GDM1 (cell line): ENCODE measurements around the gene SCIN.
"Not testable (repeated sequence)": the region's sequence is repeated elsewhere in the genome, so short reads cannot be mapped to it uniquely, and the experiment has no call there.

Experiments
- DNase-seq: peaks from one replicate; lab custom pipeline; 2025; lab: John Stamatoyannopoulos, UW

Gene SCIN

GRCh38 chr7:12570534-12571461, at the start of gene SCIN:
SCIN (plus strand) TSS chr7:12570720; CDS start chr7:12570787, 67 bp downstream.
- no peak for DNase-seq

DNA sequence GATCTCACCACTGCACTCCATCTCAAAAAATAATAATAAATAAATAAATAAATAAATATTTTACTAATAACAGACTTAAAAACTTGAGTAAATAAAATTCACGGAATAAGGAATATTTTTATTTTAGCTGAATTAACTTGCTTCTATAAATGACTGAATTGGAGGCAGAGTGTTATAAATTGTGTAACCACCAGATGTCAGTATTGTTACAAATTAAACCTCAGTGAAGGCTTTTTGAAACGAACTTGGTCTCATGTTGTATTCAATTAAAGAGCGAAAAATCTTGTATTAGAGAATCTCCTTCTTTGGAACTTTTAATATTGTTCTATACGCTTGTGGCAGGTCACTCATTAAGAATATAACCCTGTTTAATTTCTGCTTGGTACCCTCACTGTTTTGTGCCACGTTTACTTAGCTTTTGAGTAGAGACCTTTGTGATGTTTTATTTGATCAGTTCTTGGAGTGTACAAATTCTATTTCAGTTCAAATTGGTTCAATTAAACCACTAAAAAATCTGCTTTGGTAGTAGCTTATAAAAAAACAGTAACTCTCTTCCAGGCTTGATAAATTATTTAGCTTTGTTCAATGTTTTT, 45.6 kb upstream of the SCIN start:
- no peak for DNase-seq

- not testable (repeated sequence) for DNase-seq
These were observed 43.8 kb upstream of the SCIN start for GRCh38 chr7:12526693-12527092.

DNA sequence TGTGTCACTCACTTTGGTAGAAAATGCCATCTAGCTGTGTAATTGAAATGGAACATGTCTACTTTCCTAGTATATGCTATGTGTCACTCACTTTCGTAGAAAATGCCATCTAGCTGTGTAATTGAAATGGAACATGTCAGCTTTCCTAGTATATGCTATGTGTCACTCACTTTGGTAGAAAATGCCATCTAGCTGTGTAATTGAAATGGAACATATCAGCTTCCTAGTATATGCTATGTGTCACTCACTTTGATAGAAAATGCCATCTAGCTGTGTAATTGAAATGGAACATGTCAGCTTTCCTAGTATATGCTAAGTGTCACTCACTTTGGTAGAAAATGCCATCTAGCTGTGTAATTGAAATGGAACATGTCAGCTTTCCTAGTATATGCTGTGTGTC, 42.9 kb upstream of the SCIN start:
- not testable (repeated sequence) for DNase-seq

- DNase-seq = no peak
These were observed 40.4 kb upstream of the SCIN start for GRCh38 chr7:12529971-12530710.

DNA sequence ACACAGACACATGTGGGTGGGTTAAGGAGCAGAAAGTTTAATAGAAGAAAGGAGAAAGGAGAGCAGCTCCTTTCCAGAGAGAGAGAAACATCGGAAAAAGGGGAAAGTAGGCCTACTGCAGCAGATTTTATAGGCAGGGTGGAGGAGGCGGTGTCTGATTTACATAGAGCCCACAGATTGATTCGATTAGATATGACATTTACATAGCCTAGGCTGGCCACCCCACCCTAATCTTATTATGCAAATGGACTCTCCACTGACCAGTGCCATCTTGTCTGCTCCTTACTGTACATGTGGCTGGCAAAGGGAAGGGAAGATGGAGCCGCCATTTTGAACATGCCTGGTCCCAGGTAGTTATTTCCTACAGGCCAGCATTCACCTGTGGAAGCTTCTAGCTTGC, 38.7 kb upstream of the SCIN start:
- DNase-seq = no peak

DNA sequence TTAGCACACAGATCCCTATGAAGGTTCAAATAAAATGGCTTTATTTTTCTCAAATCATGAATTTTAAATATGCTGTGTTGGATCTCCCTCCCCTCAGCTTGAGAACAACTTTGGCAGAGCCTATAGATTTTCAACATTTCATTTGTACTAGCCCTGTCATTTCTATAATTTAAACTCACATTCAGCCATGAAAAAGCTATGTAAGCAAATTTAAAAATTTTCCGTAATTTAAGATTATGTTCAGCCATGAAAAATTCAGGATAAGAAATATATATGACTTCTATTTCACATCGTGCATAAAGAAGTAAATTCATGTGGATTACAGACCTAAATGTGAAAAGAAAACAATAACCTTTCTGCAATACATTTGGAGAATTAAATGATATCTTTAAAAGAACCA, 36.5 kb upstream of the SCIN start:
- DNase-seq = no peak

GRCh38 chr7:12539681-12540080, 30.8 kb upstream of the SCIN start:
- no peak for DNase-seq

DNA sequence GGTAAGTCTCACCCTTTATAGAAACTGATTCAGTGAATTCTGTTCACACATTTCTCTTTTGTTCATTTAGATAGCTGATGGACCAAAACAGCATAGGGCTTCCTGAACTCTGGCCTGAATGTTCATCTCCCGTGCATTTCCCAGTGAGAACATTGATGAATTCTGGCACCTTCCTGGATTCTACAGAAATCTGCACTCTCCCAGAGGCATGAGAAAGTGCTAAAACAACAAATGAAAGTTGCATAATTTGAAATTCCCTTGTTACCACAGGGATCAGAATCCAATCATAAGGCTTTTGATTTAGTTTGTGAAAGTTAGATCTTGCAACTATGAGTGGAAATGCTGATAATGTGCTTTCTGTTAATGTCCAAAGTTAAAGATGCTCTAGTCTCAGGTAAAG, 29.7 kb upstream of the SCIN start:
- DNase-seq = no peak

DNA sequence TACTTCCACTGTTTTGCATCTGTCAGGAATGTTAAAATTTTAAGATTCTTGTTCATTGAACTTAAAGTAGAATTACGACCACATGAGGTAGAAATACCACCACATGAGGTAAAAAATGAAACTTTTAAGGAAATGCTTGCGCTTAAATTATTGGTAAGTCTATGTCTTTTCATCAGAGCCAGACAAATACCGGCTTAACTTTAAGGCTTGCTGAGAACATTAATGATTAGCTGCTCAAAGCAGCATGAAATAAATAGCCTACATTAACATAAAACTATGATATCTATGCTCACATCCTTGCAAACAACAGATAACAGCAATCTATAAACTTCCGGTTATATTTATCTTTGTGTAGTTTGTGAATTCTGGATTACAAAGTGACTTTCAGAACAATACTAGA, 26.9 kb upstream of the SCIN start:
- DNase-seq = no peak

GRCh38 chr7:12549106-12549505, 21.4 kb upstream of the SCIN start:
- no peak for DNase-seq

- no peak for DNase-seq
These were observed 19.6 kb upstream of the SCIN start for GRCh38 chr7:12550956-12551355.

DNA sequence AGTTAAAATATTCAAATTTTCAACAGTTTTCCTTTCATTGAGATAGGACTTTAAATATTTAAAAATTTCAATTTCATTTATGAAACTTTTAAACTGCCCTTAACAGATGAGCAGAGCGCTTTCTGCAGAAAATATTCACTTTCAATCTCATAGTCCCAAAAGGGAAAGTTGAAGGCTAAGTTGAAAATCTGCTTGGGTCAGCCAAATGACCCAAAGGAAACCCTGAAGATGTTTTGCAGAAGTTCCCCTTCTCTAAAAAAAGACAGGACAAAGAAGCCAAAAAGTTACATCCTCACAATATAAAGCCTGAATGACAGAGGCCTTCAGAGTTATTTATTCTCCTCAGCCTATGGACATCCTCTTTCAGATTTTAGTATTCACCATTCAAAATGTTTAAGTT, 17.6 kb upstream of the SCIN start:
- DNase-seq = no peak

DNA sequence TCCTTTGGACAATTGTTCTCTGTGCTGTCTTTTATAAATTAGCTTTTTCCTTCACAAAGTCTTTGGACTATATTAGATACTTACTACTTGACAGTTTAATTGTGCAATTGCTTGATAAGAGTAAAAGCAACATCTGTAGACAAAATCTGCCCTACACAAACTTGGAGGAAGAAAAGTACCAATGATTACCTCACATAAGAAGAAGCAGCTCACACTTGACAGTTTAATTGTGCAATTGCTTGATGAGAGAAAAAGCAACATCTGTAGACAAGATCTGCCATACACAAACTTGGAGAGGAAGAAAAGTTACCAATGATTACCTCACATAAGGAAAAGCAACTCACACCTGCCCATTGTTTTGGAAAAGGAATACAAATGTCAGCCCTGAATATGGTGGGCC, 17.1 kb upstream of the SCIN start:
- no peak for DNase-seq

DNA sequence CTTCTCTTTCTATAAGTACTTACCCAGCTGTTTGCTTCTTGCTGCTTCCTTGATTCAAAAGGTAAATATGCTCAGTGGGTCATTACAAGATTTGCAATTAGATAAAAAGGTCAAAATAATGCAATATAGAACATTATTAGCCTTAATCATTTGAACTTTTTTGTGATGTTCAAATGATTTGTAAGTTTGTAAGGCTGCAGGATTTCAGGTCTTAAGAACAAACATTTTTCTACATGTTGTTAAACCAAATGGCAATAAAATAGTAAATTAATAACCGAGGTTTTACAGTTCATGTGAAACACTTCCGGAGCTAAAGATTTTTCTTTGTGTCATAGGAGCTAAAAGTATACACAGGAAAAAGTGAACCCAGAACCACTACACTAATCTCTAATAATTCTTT, 16.2 kb upstream of the SCIN start:
- DNase-seq = no peak

GRCh38 chr7:12554872-12555271, 15.6 kb upstream of the SCIN start:
- DNase-seq = no peak

DNA sequence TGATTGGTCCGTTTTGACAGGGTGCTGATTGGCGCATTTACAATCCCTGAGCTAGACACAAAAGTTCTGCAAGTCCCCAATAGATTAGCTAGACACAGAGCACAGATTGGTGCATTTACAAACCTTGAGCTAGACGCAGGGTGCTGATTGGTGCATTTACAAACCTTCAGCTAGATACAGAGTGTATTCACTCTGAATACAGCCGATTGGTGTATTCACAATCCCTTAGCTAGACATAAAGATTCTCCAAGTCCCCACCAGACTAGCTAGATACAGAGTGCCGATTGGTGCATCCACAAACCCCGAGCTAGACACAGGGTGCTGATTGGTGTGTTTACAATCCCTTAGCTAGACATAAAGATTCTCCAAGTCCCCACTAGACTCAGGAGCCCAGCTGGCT, 14.8 kb upstream of the SCIN start:
- not testable (repeated sequence) for DNase-seq

- DNase-seq = not testable (repeated sequence)
These were observed 14.3 kb upstream of the SCIN start for GRCh38 chr7:12556139-12556792.

DNA sequence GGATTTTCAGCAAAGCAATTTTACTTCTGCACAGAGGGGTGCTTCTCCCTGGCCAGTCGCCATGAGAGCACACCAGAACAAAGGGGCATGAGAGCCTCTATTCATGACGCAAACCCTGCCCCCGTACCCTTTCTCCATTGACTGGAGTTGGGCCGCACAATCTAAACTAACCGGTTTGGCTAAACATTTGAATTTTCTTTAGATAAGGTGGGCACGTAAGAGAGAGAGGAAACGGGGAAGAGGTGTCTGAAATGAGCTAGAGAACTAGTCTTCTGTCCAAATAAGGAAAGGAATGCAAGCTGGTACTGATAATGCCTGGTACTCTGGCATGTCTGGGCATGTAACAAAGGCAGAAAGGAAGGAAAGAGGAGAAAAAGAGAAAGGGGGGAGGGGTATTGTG, 13.2 kb upstream of the SCIN start:
- no peak for DNase-seq

- no peak for DNase-seq
These were observed 5.3 kb upstream of the SCIN start for GRCh38 chr7:12564996-12565764.

GRCh38 chr7:12565873-12566272, 4.6 kb upstream of the SCIN start:
- DNase-seq = no peak

GRCh38 chr7:12567015-12567414, 3.5 kb upstream of the SCIN start:
- DNase-seq = no peak
